ENCODE measurements around the gene AKNA. TPM values are rescaled to one million over a fixed set of nuclear protein-coding genes. Genes with fewer than 3 reads are reported as not detected.

The AKNA gene
- total and polyA plus RNA-seq, 2 of the 8 experiments (the other 6 are each of a cell fraction or from before 2014, with no cell fraction given), result 21.0 to 27.4 TPM

- TF ChIP-seq MAX (IDR thresholded peaks at IDR 0.05) (no peak), USF2 (IDR thresholded peaks at IDR 0.05; ENCODE audit: low read length) (no peak), ATF2 (IDR thresholded peaks at IDR 0.05; ENCODE audit: low read length) (no peak), NANOG (IDR thresholded peaks at IDR 0.05; ENCODE audit: insufficient read depth, low read depth, low read length, poor library complexity, severe bottlenecking) (no peak), RFX5 (IDR thresholded peaks at IDR 0.05; ENCODE audit: borderline replicate concordance, low read depth, low read length) (no peak), KDM1A (IDR thresholded peaks at IDR 0.05; ENCODE audit: borderline replicate concordance, low read length) (no peak)
Measured at GRCh38 chr9:114303977-114304376, 83.8 kb downstream of the AKNA start (continued).
